ENCODE results near the gene CACNA2D1. TPM values are rescaled to one million over a fixed set of nuclear protein-coding genes. Genes with fewer than 3 reads are reported as not detected.
"Not testable (repeated sequence)": the region's sequence is repeated elsewhere in the genome, so short reads cannot be mapped to it uniquely, and the experiment has no call there.

The CACNA2D1 gene
- total and polyA plus RNA-seq, 4 donors = 4.5 to 40.7 (median 24.3) TPM

- peak overlapping the region in 1 of 2 donors; percentile 76 for H3K27ac ChIP-seq (ENCODE audit: low read depth in 1 of 2, low read length in 2 of 2)
- ATAC-seq (ENCODE audit: low FRiP score) (peak; percentile 31), DNase-seq (no peak)
- H3K4me1 ChIP-seq (ENCODE audit: control insufficient read depth in 1 of 2, insufficient read depth in 2 of 2, low read length in 2 of 2) = peaks cover 0 to 2% of the 10 kb centered on the region in 2 donors
- intact Hi-C loops (cut with DNase I) = no loop called here
- no peaks in the 10 kb centered on the region for H3K36me3 ChIP-seq (ENCODE audit: control insufficient read depth in 1 of 2, insufficient read depth in 2 of 2, low read length in 1 of 2)
- H3K4me3 ChIP-seq (ENCODE audit: low read length in 2 of 2) = no peak overlapping the region
- H3K9me3 ChIP-seq (ENCODE audit: control insufficient read depth, low read length) = no peaks in the 10 kb centered on the region
- H3K27me3 ChIP-seq (ENCODE audit: control insufficient read depth in 1 of 2, insufficient read depth in 2 of 2, low read length in 1 of 2) = no peaks in the 10 kb centered on the region
Measured at GRCh38 chr7:82021713-82022112, 421.9 kb downstream of the CACNA2D1 start.

DNA sequence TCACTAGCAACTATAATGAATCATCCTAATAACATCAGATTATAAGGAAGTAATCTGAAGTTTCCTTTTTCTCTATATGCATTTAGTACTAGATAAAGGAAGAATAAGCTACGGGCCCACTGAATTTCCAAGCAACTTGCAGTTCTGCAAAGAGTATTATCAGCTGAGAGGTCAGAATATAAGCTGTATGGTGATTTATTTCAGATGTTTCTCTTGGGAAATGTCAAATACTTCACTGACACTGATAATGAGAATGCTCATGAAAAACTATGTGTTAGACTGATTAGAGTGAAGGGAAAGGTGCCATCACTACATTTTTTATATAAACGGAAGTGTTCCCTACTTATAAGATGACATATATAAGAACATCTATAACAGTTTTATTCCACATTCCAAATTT, 422.5 kb downstream of the CACNA2D1 start:
- Histone ChIP-seq H3K27me3 (ENCODE audit: control insufficient read depth in 1 of 2, insufficient read depth in 2 of 2, low read length in 1 of 2) (no peaks in the 10 kb centered on the region), H3K27ac (ENCODE audit: low read depth in 1 of 2, low read length in 2 of 2) (no peak overlapping the region), H3K4me1 (ENCODE audit: control insufficient read depth in 1 of 2, insufficient read depth in 2 of 2, low read length in 2 of 2) (peaks cover 0 to 2% of the 10 kb centered on the region in 2 donors), H3K9me3 (ENCODE audit: control insufficient read depth, low read length) (no peaks in the 10 kb centered on the region), H3K4me3 (ENCODE audit: low read length in 2 of 2) (no peak overlapping the region), H3K36me3 (ENCODE audit: control insufficient read depth in 1 of 2, insufficient read depth in 2 of 2, low read length in 1 of 2) (no peaks in the 10 kb centered on the region)
- WGBS, 2 donors = 61% methylated on average over 2 of the region's 2 CpGs
- ATAC-seq (ENCODE audit: low FRiP score) (no peak), DNase-seq (no peak)
- intact Hi-C loops (cut with DNase I) = no loop called here

- no peaks in the 10 kb centered on the region for H3K9me3 ChIP-seq (ENCODE audit: control insufficient read depth, low read length)
- WGBS, 2 donors = 60 to 62% methylated on average over 3 of the region's 3 CpGs
- H3K36me3 ChIP-seq (ENCODE audit: control insufficient read depth in 1 of 2, insufficient read depth in 2 of 2, low read length in 1 of 2) = no peaks in the 10 kb centered on the region
- no peak overlapping the region for H3K27ac ChIP-seq (ENCODE audit: low read depth in 1 of 2, low read length in 2 of 2)
- no peak for ATAC-seq (ENCODE audit: low FRiP score)
- intact Hi-C loops (cut with DNase I) = loop anchor here in 1 of 2 donors (5.0 kb wide), 2 partner anchors 518 to 538 kb away; no protein-coding TSS in a partner anchor
- no peak overlapping the region for H3K4me3 ChIP-seq (ENCODE audit: low read length in 2 of 2)
- peaks cover 0 to 2% of the 10 kb centered on the region in 2 donors for H3K4me1 ChIP-seq (ENCODE audit: control insufficient read depth in 1 of 2, insufficient read depth in 2 of 2, low read length in 2 of 2)
- no peak for DNase-seq
- H3K27me3 ChIP-seq (ENCODE audit: control insufficient read depth in 1 of 2, insufficient read depth in 2 of 2, low read length in 1 of 2) = no peaks in the 10 kb centered on the region
Measured at GRCh38 chr7:82019551-82020475, 423.8 kb downstream of the CACNA2D1 start.

GRCh38 chr7:82018226-82018625, 425.4 kb downstream of the CACNA2D1 start:
- ATAC-seq (ENCODE audit: low FRiP score) (no peak), DNase-seq (no peak)
- Histone ChIP-seq H3K36me3 (ENCODE audit: control insufficient read depth in 1 of 2, insufficient read depth in 2 of 2, low read length in 1 of 2) (no peaks in the 10 kb centered on the region), H3K27me3 (ENCODE audit: control insufficient read depth in 1 of 2, insufficient read depth in 2 of 2, low read length in 1 of 2) (no peaks in the 10 kb centered on the region), H3K9me3 (ENCODE audit: control insufficient read depth, low read length) (no peaks in the 10 kb centered on the region), H3K4me1 (ENCODE audit: control insufficient read depth in 1 of 2, insufficient read depth in 2 of 2, low read length in 2 of 2) (peaks cover 0 to 2% of the 10 kb centered on the region in 2 donors), H3K27ac (ENCODE audit: low read depth in 1 of 2, low read length in 2 of 2) (no peak overlapping the region), H3K4me3 (ENCODE audit: low read length in 2 of 2) (no peak overlapping the region)
- intact Hi-C loops (cut with DNase I) = loop anchor here in 1 of 2 donors (5.0 kb wide), 2 partner anchors 516 to 536 kb away; no protein-coding TSS in a partner anchor

- no peaks in the 10 kb centered on the region for H3K9me3 ChIP-seq (ENCODE audit: control insufficient read depth, low read length)
- intact Hi-C loops (cut with DNase I) = loop anchor here (2.0 to 5.0 kb wide), 3 partner anchors 515 to 535 kb away; no protein-coding TSS in a partner anchor
- H3K36me3 ChIP-seq (ENCODE audit: control insufficient read depth in 1 of 2, insufficient read depth in 2 of 2, low read length in 1 of 2) = no peaks in the 10 kb centered on the region
- DNase-seq = no peak
- no peak overlapping the region for H3K27ac ChIP-seq (ENCODE audit: low read depth in 1 of 2, low read length in 2 of 2)
- peaks cover 0 to 2% of the 10 kb centered on the region in 2 donors for H3K4me1 ChIP-seq (ENCODE audit: control insufficient read depth in 1 of 2, insufficient read depth in 2 of 2, low read length in 2 of 2)
- no peak for ATAC-seq (ENCODE audit: low FRiP score)
- no peak overlapping the region for H3K4me3 ChIP-seq (ENCODE audit: low read length in 2 of 2)
- no peaks in the 10 kb centered on the region for H3K27me3 ChIP-seq (ENCODE audit: control insufficient read depth in 1 of 2, insufficient read depth in 2 of 2, low read length in 1 of 2)
- WGBS, 2 donors = 90 to 96% methylated on average over 1 of the region's 1 CpG
Measured at GRCh38 chr7:82017334-82017943, 426.1 kb downstream of the CACNA2D1 start.

- Histone ChIP-seq H3K27me3 (ENCODE audit: control insufficient read depth in 1 of 2, insufficient read depth in 2 of 2, low read length in 1 of 2) (no peaks in the 10 kb centered on the region), H3K27ac (ENCODE audit: low read depth in 1 of 2, low read length in 2 of 2) (no peak overlapping the region), H3K4me1 (ENCODE audit: control insufficient read depth in 1 of 2, insufficient read depth in 2 of 2, low read length in 2 of 2) (peaks cover 0 to 2% of the 10 kb centered on the region in 2 donors), H3K36me3 (ENCODE audit: control insufficient read depth in 1 of 2, insufficient read depth in 2 of 2, low read length in 1 of 2) (no peaks in the 10 kb centered on the region), H3K4me3 (ENCODE audit: low read length in 2 of 2) (no peak overlapping the region), H3K9me3 (ENCODE audit: control insufficient read depth, low read length) (no peaks in the 10 kb centered on the region)
- 87 to 89% methylated on average over 2 of the region's 2 CpGs for WGBS, 2 donors
- no peak for DNase-seq
- intact Hi-C loops (cut with DNase I) = loop anchor here (2.0 to 5.0 kb wide), 3 partner anchors 513 to 533 kb away; no protein-coding TSS in a partner anchor
- no peak for ATAC-seq (ENCODE audit: low FRiP score)
Measured at GRCh38 chr7:82015751-82016150, 427.8 kb downstream of the CACNA2D1 start.

GRCh38 chr7:82014574-82014973, 429.0 kb downstream of the CACNA2D1 start:
- H3K27me3 ChIP-seq (ENCODE audit: control insufficient read depth in 1 of 2, insufficient read depth in 2 of 2, low read length in 1 of 2); H3K4me3 ChIP-seq (ENCODE audit: low read length in 2 of 2); DNase-seq; intact Hi-C loops (cut with DNase I); H3K27ac ChIP-seq (ENCODE audit: low read depth in 1 of 2, low read length in 2 of 2); H3K4me1 ChIP-seq (ENCODE audit: control insufficient read depth in 1 of 2, insufficient read depth in 2 of 2, low read length in 2 of 2); ATAC-seq (ENCODE audit: low FRiP score); H3K36me3 ChIP-seq (ENCODE audit: control insufficient read depth in 1 of 2, insufficient read depth in 2 of 2, low read length in 1 of 2); H3K9me3 ChIP-seq (ENCODE audit: control insufficient read depth, low read length): not testable (repeated sequence)
- 95 to 96% methylated on average over 9 of the region's 9 CpGs for WGBS, 2 donors

DNA sequence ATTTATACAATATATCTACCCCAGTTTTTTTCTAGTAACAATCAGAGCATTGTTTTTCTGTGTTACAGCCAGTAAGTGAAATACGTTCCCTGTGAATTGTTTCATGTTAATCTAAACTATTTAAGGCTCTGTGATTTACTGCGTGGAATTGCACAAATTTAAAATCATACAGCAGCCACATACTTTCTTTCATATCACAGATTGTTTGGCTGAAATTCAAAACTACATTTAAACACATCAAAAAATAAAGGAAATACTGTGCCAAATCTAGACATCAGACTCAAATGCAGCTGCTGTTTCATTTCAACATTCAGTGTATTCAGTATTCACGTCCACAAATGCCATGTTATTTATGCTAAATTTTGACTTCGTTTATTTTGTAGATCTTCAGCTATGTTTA, 431.1 kb downstream of the CACNA2D1 start:
- Histone ChIP-seq H3K9me3 (ENCODE audit: control insufficient read depth, low read length) (no peaks in the 10 kb centered on the region), H3K27ac (ENCODE audit: low read depth in 1 of 2, low read length in 2 of 2) (no peak overlapping the region), H3K4me1 (ENCODE audit: control insufficient read depth in 1 of 2, insufficient read depth in 2 of 2, low read length in 2 of 2) (no peaks in the 10 kb centered on the region), H3K36me3 (ENCODE audit: control insufficient read depth in 1 of 2, insufficient read depth in 2 of 2, low read length in 1 of 2) (no peaks in the 10 kb centered on the region), H3K27me3 (ENCODE audit: control insufficient read depth in 1 of 2, insufficient read depth in 2 of 2, low read length in 1 of 2) (no peaks in the 10 kb centered on the region), H3K4me3 (ENCODE audit: low read length in 2 of 2) (no peak overlapping the region)
- WGBS, 2 donors = 76 to 78% methylated on average over 4 of the region's 4 CpGs
- no peak for DNase-seq
- intact Hi-C loops (cut with DNase I) = no loop called here
- ATAC-seq (ENCODE audit: low FRiP score) = no peak
